ENCODE data around the gene FKBP1A.

FKBP1A gene

DNA sequence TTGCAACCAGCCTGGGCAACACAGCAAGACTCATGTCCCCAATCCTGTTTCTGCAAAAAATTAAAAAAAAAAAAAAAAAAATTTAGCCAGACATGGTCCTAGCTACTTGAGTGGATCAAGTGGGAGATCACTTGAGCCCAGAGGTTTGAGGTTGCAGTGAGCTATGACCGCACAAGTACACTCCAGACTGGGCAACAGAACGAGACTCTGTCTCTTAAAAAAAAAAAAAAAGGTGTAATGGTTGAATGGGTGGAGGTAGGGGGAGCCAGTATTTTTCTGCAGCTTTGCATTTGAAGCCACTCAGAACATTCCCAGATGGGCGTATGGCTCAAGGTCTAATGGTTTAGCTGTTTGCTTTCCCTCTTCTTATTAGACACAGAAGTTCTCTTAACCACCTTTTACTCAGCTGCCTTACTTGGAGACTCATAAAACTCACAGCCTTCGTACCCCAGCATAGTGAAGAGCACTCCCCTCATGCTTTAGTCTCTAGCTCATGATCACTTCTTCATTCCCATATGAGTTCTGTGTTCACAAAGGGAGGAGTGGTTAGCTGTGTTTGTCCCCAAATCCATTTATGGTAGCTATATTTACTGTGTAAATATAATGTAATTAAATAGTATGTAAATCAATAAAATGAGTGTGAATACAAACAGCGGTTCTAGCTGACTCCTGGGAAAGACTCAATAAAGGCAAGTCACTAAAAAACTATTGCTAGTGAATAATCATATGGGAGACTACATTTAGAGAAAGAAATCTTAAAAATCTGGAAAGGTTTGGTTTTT, 9.0 kb downstream of the FKBP1A start:
- no peak for DNase-seq (ENCODE audit: low read depth)

- DNase-seq (ENCODE audit: low read depth), result no peak
Observed at GRCh38 chr20:1382670-1383069, 10.2 kb downstream of the FKBP1A start.

- DNase-seq (ENCODE audit: low read depth), result no peak
Observed at GRCh38 chr20:1381753-1382591, 10.9 kb downstream of the FKBP1A start.

- no peak for DNase-seq (ENCODE audit: low read depth)
Observed at GRCh38 chr20:1378735-1379125, 14.1 kb downstream of the FKBP1A start.

GRCh38 chr20:1377984-1378734, 14.7 kb downstream of the FKBP1A start:
- no peak for DNase-seq (ENCODE audit: low read depth)

DNA sequence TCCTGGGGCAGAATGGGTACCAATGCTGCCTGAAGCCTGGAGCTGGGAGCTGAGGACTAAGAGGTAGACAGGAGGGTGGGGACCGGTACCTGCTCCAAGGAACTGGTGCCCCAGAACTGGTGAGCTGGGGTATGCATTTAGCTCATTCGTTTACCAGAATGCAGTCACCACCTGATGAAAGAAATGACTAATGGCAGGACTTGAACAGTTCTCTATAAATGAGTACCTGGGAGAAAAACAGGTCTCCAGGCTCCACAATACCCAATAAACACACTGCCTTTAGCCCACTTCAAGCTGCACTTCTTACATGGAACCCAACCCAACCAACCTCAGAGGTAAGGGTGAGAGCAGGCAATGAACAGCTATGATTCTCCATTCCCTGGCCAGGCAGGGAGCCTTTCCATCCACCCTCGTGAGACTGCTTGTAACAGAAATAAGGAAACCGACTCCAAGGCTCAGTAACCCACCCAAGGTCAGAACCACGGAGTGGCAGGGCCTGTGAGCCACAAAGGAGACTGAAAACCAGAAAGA, 15.4 kb downstream of the FKBP1A start:
- no peak for DNase-seq (ENCODE audit: low read depth)

- DNase-seq (ENCODE audit: low read depth), result no peak
Observed at GRCh38 chr20:1376408-1377270, 16.2 kb downstream of the FKBP1A start.

DNA sequence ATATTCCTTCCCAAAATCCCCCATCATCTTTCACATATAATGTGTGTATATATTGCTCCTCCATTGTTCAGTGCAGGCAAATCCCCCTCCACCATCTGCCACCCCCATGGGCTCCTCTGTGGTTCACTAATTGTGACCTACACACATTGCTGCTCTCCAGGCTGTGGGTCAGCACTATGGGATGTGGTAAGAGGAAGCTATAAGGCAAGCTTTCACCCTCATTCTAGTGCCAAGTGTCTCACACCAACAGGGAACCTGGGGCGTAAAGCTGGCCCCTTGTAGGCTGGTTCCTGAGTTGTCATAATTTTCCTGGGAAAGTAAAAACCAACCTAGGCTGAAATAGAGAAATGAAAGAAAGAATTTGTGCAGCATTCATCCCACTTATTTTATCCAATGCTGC, 16.8 kb downstream of the FKBP1A start:
- DNase-seq (ENCODE audit: low read depth), result no peak

DNA sequence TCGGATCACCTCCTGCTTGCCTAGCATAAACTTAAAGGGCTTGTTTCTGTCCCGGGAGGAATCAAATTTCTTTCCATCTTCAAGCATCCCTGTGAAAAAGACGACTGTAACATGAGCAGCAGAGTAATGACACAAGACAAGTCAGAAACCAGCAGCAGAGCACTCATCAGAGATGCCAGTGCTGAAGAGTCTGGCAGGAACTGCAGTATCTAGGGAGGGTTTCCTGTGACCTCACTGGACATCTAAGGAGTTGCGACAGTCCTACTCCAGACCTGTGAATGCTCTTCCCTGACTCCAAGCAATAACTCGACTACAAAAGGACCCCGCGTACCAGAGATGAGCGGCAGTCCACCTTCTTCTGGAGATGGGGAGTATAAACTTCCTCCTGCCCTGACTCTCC, 17.3 kb downstream of the FKBP1A start:
- no peak for DNase-seq (ENCODE audit: low read depth)

DNA sequence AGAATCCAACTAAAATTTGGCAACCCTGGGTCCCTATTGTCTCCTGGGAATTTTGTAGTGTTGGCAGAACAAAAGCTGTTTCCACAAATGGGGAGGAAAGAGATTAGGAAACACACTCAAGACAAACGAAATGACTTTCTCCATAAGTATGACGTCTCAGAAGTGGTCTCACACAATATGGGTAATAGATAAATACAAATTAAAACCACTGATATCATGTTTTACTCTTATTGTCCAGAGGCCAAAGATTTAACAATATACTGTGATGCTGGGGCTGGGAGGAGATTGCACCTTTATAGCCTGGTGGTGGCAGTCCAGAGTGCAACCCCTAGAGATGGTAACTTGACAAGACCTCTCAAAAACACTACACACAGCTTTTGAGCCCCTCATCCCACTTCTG, 18.6 kb downstream of the FKBP1A start:
- no peak for DNase-seq (ENCODE audit: low read depth)

- DNase-seq (ENCODE audit: low read depth), result no peak
Observed at GRCh38 chr20:1373614-1374013, 19.2 kb downstream of the FKBP1A start.

DNA sequence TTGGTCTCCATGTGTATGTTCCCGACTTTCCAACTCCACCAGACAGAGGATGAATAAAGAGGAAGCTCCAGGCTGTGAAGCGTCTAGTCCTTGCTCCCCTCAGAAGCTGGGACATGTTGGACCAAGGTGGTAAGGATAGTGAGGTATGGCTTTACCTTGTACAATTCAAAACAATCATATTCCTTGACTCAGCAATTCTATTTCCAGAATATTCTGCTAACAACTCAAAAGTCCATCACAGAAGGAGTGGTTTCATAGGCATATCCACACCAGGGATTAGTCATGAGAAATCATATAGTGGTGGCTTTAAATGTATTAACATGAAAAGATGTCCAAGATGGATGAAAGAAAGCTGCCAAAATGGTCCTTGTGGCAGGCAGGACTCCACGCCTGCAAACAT, 19.8 kb downstream of the FKBP1A start:
- no peak for DNase-seq (ENCODE audit: low read depth)

DNA sequence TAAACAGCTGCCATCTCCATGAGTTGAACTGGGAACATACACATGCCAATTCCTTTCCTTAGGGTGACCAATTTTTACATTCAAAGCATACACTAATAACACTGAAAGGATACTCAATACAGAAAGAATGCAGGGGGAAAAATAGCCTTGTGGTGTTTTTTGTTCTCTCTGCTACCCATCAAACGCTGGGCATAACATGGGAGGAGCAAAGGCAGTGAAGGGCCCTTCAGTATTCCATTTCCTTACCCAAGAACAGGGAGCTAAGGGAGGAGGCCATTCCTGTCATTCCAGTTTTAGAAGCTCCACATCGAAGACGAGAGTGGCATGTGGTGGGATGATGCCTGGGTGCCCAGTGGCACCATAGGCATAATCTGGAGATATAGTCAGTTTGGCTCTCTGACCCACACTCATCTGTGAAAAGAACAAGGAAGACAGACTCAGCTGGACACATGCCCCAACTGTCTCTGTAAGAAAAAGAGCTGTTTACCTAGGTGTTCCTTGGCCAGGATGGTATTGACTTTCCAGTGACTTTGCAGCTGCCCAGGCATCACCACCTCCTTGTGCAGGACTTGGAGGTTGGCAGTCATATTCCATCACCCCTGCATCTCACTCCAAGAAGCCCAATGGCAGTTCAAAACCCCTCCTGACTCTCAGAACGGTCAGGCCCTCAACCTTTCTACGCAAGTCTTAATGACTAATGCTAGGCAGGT, 20.9 kb downstream of the FKBP1A start:
- DNase-seq (ENCODE audit: low read depth), result no peak

DNA sequence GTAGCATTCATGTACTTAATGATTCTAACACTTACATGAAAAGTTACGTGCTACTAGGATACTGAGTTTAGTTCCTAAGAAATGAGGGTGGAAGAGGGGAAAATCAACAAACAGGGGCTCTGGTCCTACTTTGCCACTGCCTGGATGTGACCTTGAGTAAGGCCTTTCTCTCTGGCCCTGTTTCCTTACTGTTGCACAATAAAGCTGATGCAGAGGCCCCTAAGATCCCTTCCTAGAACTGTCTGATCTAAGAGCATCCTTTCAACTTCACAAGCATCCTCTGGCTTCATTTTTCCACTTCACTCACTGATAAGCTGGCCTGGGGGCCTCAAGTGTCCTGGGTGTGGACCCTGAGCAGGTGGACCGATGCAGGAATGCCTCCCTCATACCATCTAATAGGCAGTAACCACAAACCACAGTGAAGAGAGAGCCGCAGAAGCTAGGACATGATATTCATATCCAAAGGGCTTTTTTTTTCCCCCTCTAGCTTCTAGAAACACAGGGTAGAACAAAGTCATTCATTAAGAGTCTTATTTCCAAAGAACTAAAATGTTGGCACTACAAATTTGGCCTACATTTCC, 21.6 kb downstream of the FKBP1A start:
- DNase-seq (ENCODE audit: low read depth), result no peak

DNA sequence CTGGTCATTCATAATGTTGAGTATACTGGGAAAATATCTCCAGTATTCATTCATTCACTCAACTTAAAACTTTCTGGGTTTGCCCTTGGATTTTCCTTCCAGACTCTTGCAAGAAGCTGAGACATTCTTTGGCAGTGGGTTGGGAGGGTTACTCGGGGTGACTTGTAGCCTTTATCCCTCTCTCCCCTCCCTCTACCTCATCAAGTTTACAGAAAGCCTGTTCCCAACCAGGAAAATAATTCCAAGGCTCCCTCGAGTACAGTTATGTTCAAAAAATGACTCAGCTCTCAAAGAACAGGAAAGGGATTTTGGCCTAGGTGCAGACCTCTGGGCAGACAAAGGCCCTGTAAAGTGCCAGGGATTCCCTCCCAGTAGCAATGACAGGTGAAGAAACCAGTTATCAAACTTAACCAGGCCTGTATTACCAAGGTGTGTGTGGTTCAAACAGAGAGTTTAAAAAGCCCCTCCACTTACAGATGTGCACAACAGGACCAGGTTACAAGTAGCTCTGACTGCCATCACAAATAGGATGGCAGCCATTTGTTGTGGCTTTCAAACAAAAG, 22.2 kb downstream of the FKBP1A start:
- no peak for DNase-seq (ENCODE audit: low read depth)

- DNase-seq (ENCODE audit: low read depth), result no peak
Observed at GRCh38 chr20:1369970-1370369, 22.9 kb downstream of the FKBP1A start.

DNA sequence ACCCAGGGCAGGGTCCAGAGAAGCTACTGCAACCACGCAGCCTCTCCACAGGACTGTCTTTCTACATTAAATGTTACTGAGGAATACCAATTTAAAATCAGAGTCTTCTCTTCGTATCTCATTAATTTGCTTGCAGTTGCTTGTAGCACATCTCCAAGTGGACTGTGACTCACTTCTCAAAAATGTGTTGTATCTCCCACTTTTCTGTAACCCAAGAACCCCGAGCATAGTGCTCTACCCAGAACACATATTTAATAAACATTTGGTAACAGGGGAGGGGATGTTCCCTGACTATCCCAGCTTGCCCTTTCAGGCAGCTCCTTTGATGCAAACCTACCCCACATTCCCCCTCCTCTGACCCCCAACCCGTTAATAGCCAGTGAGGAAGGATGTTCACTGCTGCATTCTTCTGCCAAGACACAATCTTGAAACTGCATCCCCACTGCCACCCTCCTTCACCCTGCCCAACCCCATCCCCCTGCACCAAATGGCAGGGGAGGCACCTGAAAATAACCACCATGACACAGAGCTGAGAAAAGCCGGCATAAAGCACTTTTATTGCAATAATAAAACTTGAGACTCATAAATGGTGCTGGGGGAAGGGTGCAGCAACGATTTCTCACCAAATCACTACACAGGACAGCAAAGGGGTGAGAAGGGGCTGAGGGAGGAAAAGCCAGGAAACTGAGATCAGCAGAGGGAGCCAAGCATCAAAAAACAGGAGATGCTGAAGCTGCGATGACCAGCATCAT, 24.2 kb downstream of the FKBP1A start:
- no peak for DNase-seq (ENCODE audit: low read depth)

DNA sequence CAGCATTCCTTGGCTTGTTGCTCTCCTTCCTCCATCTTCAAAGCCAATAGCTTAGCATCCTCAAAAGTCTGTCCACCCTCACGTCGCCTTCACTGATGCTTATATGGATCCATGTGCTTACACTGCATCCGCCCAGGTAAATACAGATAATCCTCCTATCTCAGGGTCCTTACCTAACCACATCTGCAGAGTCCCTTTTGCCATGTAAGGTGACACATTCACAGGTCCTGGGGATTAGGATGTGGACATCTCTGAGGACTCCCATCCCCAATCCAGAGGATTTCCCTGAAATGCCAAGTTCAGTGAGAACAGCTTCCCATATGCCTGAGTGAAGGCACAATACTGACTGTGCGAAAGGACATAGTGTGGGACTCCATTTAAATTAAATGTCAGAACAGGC, 25.4 kb downstream of the FKBP1A start:
- no peak for DNase-seq (ENCODE audit: low read depth)

GRCh38 chr20:1364106-1364505, 28.7 kb downstream of the FKBP1A start:
- no peak for DNase-seq (ENCODE audit: low read depth)
